K562 treated with DMSO at 1 percent for 12 hours (cell line): ENCODE results near the gene CCDC32. TPM values are rescaled to one million over a fixed set of nuclear protein-coding genes. Genes with fewer than 3 reads are reported as not detected.

Source experiments
- total RNA-seq: library from RNA; unstranded; fragments of 300-600 nt; gene quantifications from 2 replicates; pipeline ENCODE4 v1.2.3, GENCODE V29; 2022; ENCODE audit not compliant: insufficient read depth

The CCDC32 gene, protein sequence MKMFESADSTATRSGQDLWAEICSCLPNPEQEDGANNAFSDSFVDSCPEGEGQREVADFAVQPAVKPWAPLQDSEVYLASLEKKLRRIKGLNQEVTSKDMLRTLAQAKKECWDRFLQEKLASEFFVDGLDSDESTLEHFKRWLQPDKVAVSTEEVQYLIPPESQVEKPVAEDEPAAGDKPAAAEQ
- total RNA-seq: 22.0 and 29.8 TPM in 2 replicates

DNA sequence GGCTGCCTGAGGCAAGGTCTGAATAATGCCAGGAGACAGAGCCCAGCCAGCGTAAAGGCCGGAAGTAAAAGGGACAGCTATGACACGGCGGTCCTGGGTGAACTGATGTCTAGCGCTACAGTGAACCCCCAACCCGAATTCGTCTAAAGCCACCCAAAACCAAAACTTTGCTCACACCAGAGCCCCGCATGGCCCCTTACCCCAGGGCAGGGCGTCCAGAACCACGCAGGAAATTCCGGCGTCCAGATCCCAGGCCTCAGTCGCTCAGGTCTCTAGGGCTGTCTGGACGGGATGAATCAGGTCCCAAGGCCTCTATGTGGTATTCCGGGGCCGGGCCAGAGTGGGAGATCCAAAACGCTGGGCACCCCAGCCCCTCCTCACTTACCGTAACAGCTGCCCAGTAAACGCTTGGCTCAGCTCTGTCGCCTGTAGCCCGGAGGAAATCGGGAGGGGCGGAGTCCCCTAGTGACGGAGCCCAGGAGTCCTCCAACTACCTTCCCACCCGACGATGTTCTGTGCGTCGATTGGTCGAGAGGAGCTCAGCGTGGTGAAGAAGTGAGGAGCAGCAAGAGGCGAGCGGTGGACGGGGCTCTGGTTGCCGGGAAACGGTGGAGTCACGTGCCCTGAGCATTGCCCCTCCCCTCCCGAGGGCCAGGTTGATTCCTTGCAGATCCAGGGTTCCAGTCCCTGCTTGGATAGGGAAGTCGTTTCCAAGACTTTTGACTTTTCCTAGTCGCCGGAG, at the start of gene CCDC32:
CCDC32 (minus strand) TSS at position 452 of the 742 bp plus-strand sequence. CDS start 2,027 bp downstream, outside the sequence.

DNA sequence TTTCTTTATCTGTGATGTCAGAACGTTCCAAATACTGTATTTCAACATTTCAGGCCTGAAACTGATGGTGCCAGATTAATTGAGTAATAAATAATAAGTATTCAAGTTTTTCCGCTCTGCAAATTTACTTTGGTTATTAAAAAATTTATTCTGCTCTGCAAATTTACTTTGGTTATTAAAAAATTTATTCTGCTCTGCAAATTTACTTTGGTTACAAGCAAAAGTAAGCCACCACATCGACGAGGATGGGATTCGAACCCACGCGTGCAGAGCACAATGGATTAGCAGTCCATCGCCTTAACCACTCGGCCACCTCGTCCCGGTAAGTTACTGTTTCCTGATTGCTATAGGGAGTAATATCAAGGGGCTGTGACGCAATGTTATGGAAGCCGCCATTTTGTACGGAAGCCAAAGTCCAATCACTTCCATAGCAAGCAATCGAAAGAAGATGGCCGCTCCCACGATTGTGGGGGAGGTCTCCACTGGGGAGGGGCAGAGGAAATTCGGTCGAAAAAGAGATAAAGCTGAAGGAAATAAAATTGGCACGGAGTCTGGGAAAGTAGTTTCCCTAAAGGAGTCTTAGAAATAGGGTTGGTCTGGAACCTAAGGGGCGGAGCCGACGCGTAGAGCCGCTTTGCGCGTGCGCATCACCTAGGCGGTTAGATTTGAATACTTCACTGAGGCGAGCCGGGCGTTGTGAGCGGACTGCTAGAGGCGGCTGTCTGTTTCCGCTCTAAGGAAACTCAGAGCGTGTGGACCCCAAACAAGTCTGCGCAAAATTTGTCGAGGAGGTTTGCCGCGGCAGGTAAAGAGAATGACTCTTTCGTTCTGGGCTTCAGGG, 29.0 kb upstream of the CCDC32 start, which contains the start of gene KNL1:
KNL1 (plus strand) TSS at position 662 of the 841 bp plus-strand sequence. CDS start 8,683 bp downstream, outside the sequence.

DNA sequence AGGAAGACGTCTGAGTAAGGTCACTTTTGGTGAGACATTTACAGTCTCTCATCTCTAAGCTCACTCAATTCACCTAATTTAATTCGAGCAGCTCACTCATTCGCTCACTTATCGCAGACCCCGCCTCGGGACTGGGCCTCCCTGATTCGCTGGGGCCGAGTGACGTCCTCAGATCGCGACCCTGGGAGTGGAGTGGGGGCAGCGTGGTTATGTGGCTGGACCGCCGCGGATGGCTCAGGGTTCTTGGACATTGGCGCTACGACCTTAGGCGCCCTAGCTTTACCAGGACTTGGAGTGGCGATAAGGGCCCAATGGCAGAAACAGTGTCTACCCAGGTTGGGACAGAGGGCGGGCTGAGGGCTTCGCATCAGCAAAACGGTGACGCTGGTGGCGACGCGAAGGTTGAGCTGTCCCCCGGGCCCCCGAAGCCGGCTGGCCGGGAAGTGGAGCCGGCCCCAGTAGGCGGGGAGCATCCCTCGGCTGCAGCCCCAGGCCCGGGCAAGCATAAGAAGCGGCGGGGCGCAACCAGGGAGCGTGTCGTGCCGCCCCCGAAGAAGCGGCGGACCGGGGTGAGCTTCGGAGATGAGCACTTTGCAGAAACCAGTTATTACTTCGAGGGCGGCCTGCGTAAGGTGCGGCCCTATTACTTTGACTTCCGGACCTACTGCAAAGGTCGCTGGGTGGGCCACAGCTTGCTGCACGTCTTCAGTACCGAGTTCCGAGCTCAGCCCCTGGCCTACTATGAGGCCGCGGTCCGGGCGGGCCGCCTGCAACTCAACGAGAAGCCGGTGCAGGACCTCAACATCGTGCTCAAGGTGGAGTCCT, 4.5 kb upstream of the CCDC32 start, which contains the start of gene RPUSD2:
RPUSD2 (plus strand) TSS at position 171 of the 825 bp plus-strand sequence; CDS start at position 210, 39 bp downstream.

Other genes starting within 250 kb of the CCDC32 start
- gene INAFM2, start 241.3 kb downstream of the CCDC32 start, total RNA-seq: 14.7 and 22.7 TPM in 2 replicates
- 0.32 and 0.83 TPM in 2 replicates for gene CCDC9B, start 224.1 kb downstream of the CCDC32 start, total RNA-seq
- not detected in 2 replicates for gene PHGR1, start 214.0 kb downstream of the CCDC32 start, total RNA-seq
- gene DISP2, start 206.8 kb downstream of the CCDC32 start, total RNA-seq: 0.06 TPM in 1 of 2 replicates, not detected in the other
- 28.4 and 47.2 TPM in 2 replicates for gene KNSTRN, start 182.3 kb downstream of the CCDC32 start, total RNA-seq
- 3.2 and 3.3 TPM in 2 replicates for gene IVD, start 159.2 kb downstream of the CCDC32 start, total RNA-seq
- gene BAHD1, start 124.1 kb downstream of the CCDC32 start, total RNA-seq: 15.2 and 28.2 TPM in 2 replicates
- 10.8 and 15.0 TPM in 2 replicates for gene CHST14, start 94.1 kb downstream of the CCDC32 start, total RNA-seq
- 9.7 and 11.1 TPM in 2 replicates for gene RPUSD2, start 4.3 kb upstream of the CCDC32 start, total RNA-seq
- gene KNL1, start 29.2 kb upstream of the CCDC32 start, total RNA-seq: 10.6 and 42.9 TPM in 2 replicates
- 35.0 and 55.7 TPM in 2 replicates for gene RAD51, start 130.1 kb upstream of the CCDC32 start, total RNA-seq
- gene RMDN3, start 190.2 kb upstream of the CCDC32 start, total RNA-seq: 32.0 and 38.7 TPM in 2 replicates
- gene GCHFR, start 199.0 kb upstream of the CCDC32 start, total RNA-seq: 100 and 135 TPM in 2 replicates
- 3.7 and 6.8 TPM in 2 replicates for gene C15orf62, start 204.9 kb upstream of the CCDC32 start, total RNA-seq
- gene ZFYVE19, start 242.0 kb upstream of the CCDC32 start, total RNA-seq: 42.3 and 55.5 TPM in 2 replicates
- 10.8 and 14.9 TPM in 2 replicates for gene DNAJC17, start 242.4 kb upstream of the CCDC32 start, total RNA-seq